Hair follicle dermal papilla cell (primary cell): Measurements from ENCODE around the gene COG6. TPM values are rescaled to one million over a fixed set of nuclear protein-coding genes. Genes with fewer than 3 reads are reported as not detected.

Source experiments
- small RNA-seq: library from RNA; depleted of rRNA; stranded (forward); fragments of <200 nt; gene quantifications from one replicate; pipeline ENCODE3, GENCODE V24; 2012
- total RNA-seq: library from RNA; depleted of rRNA; stranded (reverse); fragments of >200 nt; gene quantifications from 2 replicates; pipeline ENCODE4 v1.2.3, GENCODE V29; 2012

The COG6 gene
- total RNA-seq, result 40.9 and 42.0 TPM in 2 replicates

DNA sequence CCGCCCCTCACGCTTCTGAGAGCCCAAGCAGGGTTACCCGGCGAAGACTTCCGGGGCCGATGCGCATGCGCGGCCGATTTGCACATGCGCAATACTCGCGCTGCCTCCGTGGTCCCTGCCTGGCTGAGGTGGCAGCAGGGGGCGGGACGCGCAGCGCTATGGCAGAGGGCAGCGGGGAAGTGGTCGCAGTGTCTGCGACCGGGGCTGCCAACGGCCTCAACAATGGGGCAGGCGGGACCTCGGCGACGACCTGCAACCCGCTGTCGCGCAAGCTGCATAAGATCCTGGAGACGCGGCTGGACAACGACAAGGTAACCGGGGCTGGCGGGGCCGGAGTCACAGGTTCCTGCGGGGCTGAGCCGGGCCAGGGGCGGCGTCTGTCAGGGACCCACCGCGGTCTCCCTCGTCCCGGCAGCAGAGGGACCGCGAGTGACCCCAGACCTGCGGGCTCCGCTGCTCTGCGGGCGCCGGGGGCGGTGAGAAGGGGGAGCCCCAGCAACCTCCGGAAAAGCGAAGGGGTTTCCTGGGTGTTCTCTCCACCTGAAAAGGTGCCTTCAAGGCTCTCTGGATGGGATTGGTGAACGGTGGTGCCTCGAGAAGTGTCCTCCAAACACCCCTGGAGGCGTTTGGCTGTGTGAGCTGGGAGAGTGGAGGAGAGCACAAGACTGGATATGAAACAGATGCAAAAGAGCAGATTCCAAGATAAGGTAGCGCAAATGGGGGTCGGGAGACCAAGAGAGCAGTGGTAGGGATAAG is at the start of gene COG6:
Gene COG6 (plus strand): TSS at position 94 of the 756 bp plus-strand sequence. CDS start 65 bp downstream, at position 159.

Small RNA genes within 50 kb of the gene (small RNA-seq; reads per million reads assigned to genes)
- gene MIR4305, result not detected
- gene RNY4P14, result not detected

Other genes with a start within 250 kb of the COG6 start
- gene LHFPL6, start 52.5 kb upstream of the COG6 start, total RNA-seq, result 89.6 and 90.5 TPM in 2 replicates